H1 (cell line): Measurements from ENCODE around the gene FAM76A.
"Not testable (repeated sequence)": the region's sequence is repeated elsewhere in the genome, so short reads cannot be mapped to it uniquely, and the experiment has no call there.

Experiments used
- CEBPB ChIP-seq: IDR thresholded peaks from 2 replicates; pipeline ENCODE4 v1.6.1; 2012; ENCODE audit warnings: low read depth, low read length
- CHD2 ChIP-seq: IDR thresholded peaks from 2 replicates; pipeline ENCODE4 v1.6.1; 2012; ENCODE audit warnings: low read length, improper control_type of control experiment
- CTCF ChIP-seq, 3 experiments: IDR thresholded peaks; 1 replicate in 2 of 3; 2 replicates in 1 of 3; pipeline versions ENCODE4 v1.5.1 to v1.6.1; 2011; ENCODE audit warnings: low read length in 3 of 3, mild to moderate bottlenecking in 3 of 3, inconsistent platforms in 2 of 3, low read depth in 1 of 3, moderate library complexity in 1 of 3; ENCODE audit not compliant: insufficient read depth in 1 of 3; ENCODE audit errors: control extremely low read depth in 1 of 3
- EGR1 ChIP-seq: IDR thresholded peaks from 2 replicates; pipeline ENCODE4 v1.6.1; 2011; ENCODE audit warnings: low read depth, low read length, borderline replicate concordance
- GABPA ChIP-seq: IDR thresholded peaks from 2 replicates; pipeline ENCODE4 v1.6.1; 2011; ENCODE audit warnings: mild to moderate bottlenecking, low read length, moderate library complexity, borderline replicate concordance; ENCODE audit not compliant: insufficient read depth
- MAX ChIP-seq: IDR thresholded peaks from 2 replicates; pipeline ENCODE4 v1.6.1; 2012; ENCODE audit warnings: inconsistent platforms
- POLR2A ChIP-seq, 2 experiments: IDR thresholded peaks; 1 replicate in 1 of 2; 2 replicates in 1 of 2; pipeline ENCODE4 v1.6.1; 2011; ENCODE audit warnings: low read depth in 2 of 2, low read length in 2 of 2, mild to moderate bottlenecking in 2 of 2; ENCODE audit errors: control extremely low read depth in 1 of 2
- POLR2AphosphoS5 ChIP-seq: IDR thresholded peaks from 2 replicates; pipeline ENCODE4 v1.6.1; 2011; ENCODE audit warnings: low read depth, low read length
- RXRA ChIP-seq: IDR thresholded peaks from 2 replicates; pipeline ENCODE4 v1.6.1; 2011; ENCODE audit warnings: low read depth, mild to moderate bottlenecking, low read length, moderate library complexity; ENCODE audit not compliant: insufficient read depth
- SIX5 ChIP-seq: IDR thresholded peaks from 2 replicates; pipeline ENCODE4 v1.6.1; 2011; ENCODE audit warnings: mild to moderate bottlenecking, low read depth, low read length
- YY1 ChIP-seq: IDR thresholded peaks from 2 replicates; pipeline ENCODE4 v1.6.1; 2011; ENCODE audit warnings: low read depth, mild to moderate bottlenecking, low read length

DNA sequence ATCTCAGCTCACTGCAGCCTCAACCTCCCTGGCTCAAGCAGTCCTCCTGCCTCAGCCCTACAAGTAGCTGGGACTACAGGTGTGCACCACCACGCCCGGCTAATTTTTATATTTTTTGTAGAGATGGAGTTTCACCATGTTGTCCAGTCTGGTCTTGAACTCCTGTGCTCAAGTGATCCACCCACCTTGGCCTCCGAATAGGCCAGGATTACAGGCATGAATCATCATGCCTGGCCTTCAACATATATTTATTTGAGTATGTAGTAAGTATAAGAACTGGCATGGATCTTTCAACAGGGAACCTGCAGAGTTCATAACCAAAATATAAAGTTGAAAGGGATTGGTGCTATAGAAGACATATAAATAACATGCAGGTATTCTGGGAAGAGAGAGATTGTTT is 49.6 kb downstream of the FAM76A start:
- TF ChIP-seq CTCF (IDR thresholded peaks at IDR 0.05; ENCODE audit: control extremely low read depth in 1 of 3, insufficient read depth in 1 of 3, low read depth in 1 of 3, low read length in 3 of 3); CEBPB; POLR2A (IDR thresholded peaks at IDR 0.05; ENCODE audit: control extremely low read depth in 1 of 2, low read depth in 2 of 2, low read length in 2 of 2); POLR2AphosphoS5; GABPA; MAX; CHD2; EGR1; SIX5; YY1; RXRA: not testable (repeated sequence)
